OCI-LY3 (cell line): Measurements from ENCODE around the gene IP6K1.

Source experiments
- CTCF ChIP-seq: fragments of 200-600, 300-600 bp; sonication (generic); IDR thresholded peaks from 2 replicates; pipeline ENCODE4 v1.5.1; 2014; ENCODE audit warnings: antibody characterized with exemption, low read length, low read depth
- EZH2phosphoT487 ChIP-seq: fragments of 200-600 bp; shearing (Covaris generic); IDR thresholded peaks from 2 replicates; pipeline ENCODE4 v1.6.1; 2018; ENCODE audit warnings: antibody characterized with exemption, mixed run types, low read depth

DNA sequence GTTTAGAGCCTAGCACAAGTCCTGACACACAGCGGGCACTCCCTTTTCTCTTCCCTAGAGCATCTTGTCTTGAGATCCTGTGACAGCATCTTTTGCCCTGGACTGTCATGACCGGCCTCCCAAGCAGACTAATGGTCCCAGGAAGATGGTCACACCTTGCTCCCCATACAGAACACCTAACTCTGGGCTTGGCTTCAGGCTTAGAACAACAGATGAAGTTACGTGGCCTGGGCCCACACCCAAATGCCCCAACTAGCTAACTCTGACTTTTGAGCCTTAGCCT lies 781 bp upstream of the IP6K1 start:
- TF ChIP-seq CTCF (no peak), EZH2phosphoT487 (no peak)
